Keratinocyte (primary cell): ENCODE measurements around the gene LRP1B.

Experiments
- CTCF ChIP-seq, 3 experiments: IDR thresholded peaks in 1 of 3; conservative IDR thresholded peaks in 1 of 3; optimal IDR thresholded peaks in 1 of 3; 2 replicates in 2 of 3; 3 replicates in 1 of 3; pipeline versions ENCODE3 to v1.5.1; 2011; ENCODE audit warnings: low read length in 3 of 3, mild to moderate bottlenecking in 3 of 3, moderate library complexity in 2 of 3, control low read depth in 1 of 3, inconsistent platforms in 1 of 3; ENCODE audit not compliant: insufficient read depth in 2 of 3; ENCODE audit errors: extremely low read depth in 1 of 3
- EZH2 ChIP-seq: IDR thresholded peaks from one replicate; pipeline ENCODE4 v1.6.1; 2012; ENCODE audit warnings: inconsistent platforms, mild to moderate bottlenecking, low read length, moderate library complexity

- TF ChIP-seq EZH2 (no peak), CTCF (optimal IDR thresholded peaks at IDR 0.05 in 1 of 3, IDR thresholded peaks at IDR 0.05 in 1 of 3, conservative IDR thresholded peaks at IDR 0.05 in 1 of 3; ENCODE audit: extremely low read depth in 1 of 3, insufficient read depth in 2 of 3, low read length in 3 of 3) (no peak)
Observed at GRCh38 chr2:140986456-140986855, 1144.4 kb downstream of the LRP1B start.
